ENCODE data around the gene UBN1.

UBN1 gene

DNA sequence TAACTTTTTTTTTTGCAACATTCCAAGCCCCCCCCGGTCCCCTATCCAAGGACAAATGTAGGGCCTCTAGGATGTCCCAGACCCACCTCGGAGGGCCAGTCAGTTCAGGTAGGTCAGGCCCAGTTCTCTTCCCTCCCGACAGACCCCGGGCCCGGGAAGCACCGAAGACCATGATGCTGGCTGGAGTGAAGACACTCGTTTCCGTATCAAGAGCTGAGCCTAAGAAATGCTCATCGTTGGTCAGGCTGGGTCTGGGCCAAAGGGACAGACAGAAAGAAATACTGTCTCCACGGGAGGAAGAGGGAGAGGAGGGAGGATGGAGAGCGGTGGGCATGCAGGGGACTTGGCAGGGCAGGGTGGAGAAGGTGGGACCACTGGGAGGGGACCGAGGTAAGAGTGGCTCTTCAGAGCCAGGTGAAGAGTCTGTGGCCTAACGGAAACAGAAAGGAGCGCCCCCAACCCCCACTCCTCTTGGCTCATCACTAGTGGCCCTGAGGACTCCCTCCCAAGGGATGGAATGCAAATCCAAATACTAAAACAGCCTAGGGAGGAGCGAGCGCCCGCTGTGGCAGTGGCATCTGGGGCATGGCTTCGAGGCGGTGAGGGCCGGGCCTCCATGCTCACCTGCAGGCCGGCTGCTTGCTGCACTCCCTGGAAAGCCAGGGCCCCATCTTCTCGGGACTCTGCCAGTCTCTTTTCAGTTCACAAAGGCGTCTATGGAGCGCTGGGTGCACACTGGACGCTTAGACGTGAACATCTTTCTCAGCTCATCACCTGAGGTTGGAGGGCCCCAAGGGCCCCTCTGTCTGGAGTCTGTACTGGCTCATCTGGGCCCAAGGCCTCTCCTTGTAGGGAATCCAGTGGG is 43.2 kb upstream of the UBN1 start:
- Histone ChIP-seq H3K4me1 (ENCODE audit: control insufficient read depth, insufficient read depth, low read length) (peaks cover 24% of the 10 kb centered on the region), H3K4me3 (ENCODE audit: low read length) (no peak overlapping the region), H3K9ac (ENCODE audit: low read length) (no peak overlapping the region), H3K9me3 (ENCODE audit: control insufficient read depth, low read length) (no peaks in the 10 kb centered on the region), H3K27me3 (ENCODE audit: control insufficient read depth, insufficient read depth, low read length) (no peaks in the 10 kb centered on the region), H3K36me3 (ENCODE audit: control insufficient read depth, insufficient read depth, low read length) (no peaks in the 10 kb centered on the region)

DNA sequence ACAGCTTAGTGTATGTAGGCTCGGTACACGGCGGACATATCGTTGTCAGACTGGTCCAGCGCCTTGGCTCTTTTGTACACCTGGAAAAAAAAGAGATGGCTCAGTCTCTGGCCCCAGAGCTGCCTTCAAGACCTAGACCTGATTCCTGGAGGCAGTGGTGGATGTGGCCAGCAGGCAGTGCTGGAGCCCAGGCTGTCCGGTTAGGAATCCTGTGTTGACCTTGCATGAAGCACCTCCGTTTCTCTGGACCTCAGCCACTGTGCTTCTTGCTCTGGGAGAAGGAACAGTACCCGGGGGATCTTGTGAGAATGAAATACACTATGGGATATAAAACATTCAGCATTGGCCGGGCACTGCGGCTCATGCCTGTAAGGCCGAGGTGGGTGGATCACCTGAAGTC is 42.0 kb upstream of the UBN1 start:
- Histone ChIP-seq H3K27me3 (ENCODE audit: control insufficient read depth, insufficient read depth, low read length) (no peaks in the 10 kb centered on the region), H3K9me3 (ENCODE audit: control insufficient read depth, low read length) (no peaks in the 10 kb centered on the region), H3K4me3 (ENCODE audit: low read length) (no peak overlapping the region), H3K9ac (ENCODE audit: low read length) (no peak overlapping the region), H3K36me3 (ENCODE audit: control insufficient read depth, insufficient read depth, low read length) (no peaks in the 10 kb centered on the region), H3K4me1 (ENCODE audit: control insufficient read depth, insufficient read depth, low read length) (peaks cover 16% of the 10 kb centered on the region)

DNA sequence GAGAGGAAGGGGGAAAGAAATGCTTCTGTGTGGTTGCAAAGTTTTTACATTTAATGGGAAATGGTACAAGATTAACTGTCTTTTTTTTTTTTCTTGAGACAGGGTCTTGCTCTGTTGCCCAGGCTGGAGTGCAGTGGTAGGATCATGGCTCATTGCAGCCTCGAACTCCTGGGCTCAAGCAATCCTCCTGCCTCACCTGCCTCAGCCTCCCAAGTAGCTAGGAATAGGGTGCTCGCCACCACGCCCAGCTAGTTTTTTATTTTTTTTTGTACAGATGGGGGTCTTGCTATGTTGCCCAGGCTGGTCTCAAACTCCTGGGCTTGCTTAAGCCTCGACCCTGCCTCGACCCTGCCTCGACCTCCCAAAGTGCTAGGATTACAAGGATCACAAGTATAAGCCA is 41.0 kb upstream of the UBN1 start:
- H3K36me3 ChIP-seq (ENCODE audit: control insufficient read depth, insufficient read depth, low read length) = no peaks in the 10 kb centered on the region
- peaks cover 6% of the 10 kb centered on the region for H3K4me1 ChIP-seq (ENCODE audit: control insufficient read depth, insufficient read depth, low read length)
- no peaks in the 10 kb centered on the region for H3K9me3 ChIP-seq (ENCODE audit: control insufficient read depth, low read length)
- H3K27me3 ChIP-seq (ENCODE audit: control insufficient read depth, insufficient read depth, low read length) = no peaks in the 10 kb centered on the region
- no peak overlapping the region for H3K9ac ChIP-seq (ENCODE audit: low read length)
- no peak overlapping the region for H3K4me3 ChIP-seq (ENCODE audit: low read length)

DNA sequence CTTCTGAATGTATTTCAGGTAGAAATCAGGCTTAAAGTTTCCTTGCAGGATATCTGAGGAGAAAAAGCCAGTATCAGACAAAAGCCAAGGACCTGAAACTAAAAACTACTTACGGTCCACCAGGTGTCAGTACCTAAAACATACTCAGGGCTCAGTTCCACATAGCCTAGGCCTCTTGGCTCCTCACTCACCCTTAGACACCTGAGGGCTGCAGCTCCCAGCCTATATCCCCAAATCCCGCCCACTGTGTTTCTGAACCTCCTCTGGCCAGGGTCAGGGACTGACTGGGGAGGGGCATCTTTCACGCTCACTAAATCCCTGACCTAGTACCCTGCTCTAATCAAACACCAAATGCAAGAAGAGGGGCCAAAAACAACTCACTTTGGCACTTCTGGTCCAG is 36.0 kb upstream of the UBN1 start:
- H3K36me3 ChIP-seq (ENCODE audit: control insufficient read depth, insufficient read depth, low read length) = peaks cover 6% of the 10 kb centered on the region

DNA sequence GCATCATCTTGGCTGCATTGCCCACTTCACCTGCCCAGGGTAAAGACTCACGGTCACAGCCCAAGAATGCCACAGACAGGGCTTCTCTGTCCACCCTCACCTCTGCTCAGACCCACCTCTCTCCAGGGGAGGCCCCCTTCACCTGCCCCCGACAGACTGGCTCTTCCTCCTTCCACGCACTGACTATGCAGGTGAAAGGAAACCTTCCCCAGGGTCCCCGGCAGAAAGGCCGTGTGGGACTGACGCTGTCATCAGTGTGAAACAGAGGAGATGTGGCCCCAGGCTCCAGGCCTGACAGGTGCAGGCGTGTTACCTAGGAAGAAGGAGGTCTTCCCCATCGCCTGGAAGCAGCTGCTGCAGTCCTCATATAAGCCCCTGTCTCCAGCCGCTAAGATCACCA is 35.5 kb upstream of the UBN1 start:
- H3K4me1 ChIP-seq (ENCODE audit: control insufficient read depth, insufficient read depth, low read length) = no peaks in the 10 kb centered on the region
- H3K36me3 ChIP-seq (ENCODE audit: control insufficient read depth, insufficient read depth, low read length) = peaks cover 6% of the 10 kb centered on the region
- no peak overlapping the region for H3K9ac ChIP-seq (ENCODE audit: low read length)
- H3K9me3 ChIP-seq (ENCODE audit: control insufficient read depth, low read length) = no peaks in the 10 kb centered on the region
- H3K27me3 ChIP-seq (ENCODE audit: control insufficient read depth, insufficient read depth, low read length) = no peaks in the 10 kb centered on the region
- no peak overlapping the region for H3K4me3 ChIP-seq (ENCODE audit: low read length)

More for the DNA sequence above, 36.0 kb upstream of the UBN1 start:
- Histone ChIP-seq H3K9me3 (ENCODE audit: control insufficient read depth, low read length) (no peaks in the 10 kb centered on the region), H3K27me3 (ENCODE audit: control insufficient read depth, insufficient read depth, low read length) (no peaks in the 10 kb centered on the region), H3K4me1 (ENCODE audit: control insufficient read depth, insufficient read depth, low read length) (no peaks in the 10 kb centered on the region), H3K9ac (ENCODE audit: low read length) (no peak overlapping the region), H3K4me3 (ENCODE audit: low read length) (no peak overlapping the region)

DNA sequence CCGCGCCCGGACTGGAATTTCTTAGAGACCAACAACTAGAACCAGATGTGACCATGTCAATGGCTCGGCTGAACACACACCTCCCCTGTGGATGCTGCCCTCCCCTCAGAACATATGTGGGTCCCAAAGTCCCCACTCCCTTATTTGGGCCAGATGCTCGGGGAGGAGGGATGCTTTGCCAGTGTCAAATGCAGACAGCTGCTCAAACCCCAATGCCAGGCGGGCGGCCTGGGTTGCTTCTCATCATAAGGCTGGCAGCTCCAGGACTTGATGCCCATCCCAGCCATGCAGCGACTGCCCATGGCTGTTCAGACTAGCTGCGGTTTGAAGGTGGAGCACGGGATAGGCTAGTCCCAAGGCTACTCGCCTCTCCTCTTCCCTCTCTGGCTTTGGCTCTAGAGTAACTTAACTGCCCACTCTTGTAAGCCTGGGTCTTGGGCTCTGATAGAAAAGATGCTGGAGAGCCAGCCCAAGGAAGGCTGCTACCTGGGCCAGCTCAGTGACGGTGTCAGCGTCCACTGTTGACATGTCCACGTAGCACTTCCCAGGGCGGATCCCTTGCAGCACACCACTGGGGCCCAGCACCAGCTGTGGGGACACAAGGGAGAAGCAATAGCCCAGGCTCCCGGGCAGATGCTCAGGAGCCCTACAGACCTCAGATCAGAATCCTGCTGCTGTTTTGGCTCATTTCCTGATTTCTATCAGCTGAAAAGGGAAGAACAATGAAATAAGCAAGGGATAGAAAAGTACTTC is 33.9 kb upstream of the UBN1 start:
- H3K36me3 ChIP-seq (ENCODE audit: control insufficient read depth, insufficient read depth, low read length) = peaks cover 6% of the 10 kb centered on the region
- no peaks in the 10 kb centered on the region for H3K4me1 ChIP-seq (ENCODE audit: control insufficient read depth, insufficient read depth, low read length)
- H3K9ac ChIP-seq (ENCODE audit: low read length) = no peak overlapping the region

DNA sequence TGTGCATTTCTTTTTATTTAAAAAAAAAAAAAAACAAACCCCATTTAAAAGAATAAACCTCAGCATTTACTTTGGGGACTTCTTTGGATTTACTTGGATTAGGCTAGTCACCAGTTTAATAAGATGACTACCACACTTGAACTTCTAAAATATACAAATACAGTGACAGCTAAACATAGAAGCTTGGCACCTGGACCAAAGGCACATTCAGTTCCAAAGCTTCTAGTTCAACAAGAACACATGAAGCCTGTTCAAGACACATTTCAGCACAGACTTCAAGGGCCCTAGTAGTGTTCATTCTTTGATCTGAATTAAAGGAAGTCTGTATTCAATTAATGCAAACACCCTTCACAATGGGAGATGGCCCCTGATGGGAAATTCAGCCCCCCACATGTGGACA is 33.2 kb upstream of the UBN1 start:
- Histone ChIP-seq H3K27me3 (ENCODE audit: control insufficient read depth, insufficient read depth, low read length) (no peaks in the 10 kb centered on the region), H3K36me3 (ENCODE audit: control insufficient read depth, insufficient read depth, low read length) (peaks cover 6% of the 10 kb centered on the region), H3K9ac (ENCODE audit: low read length) (no peak overlapping the region), H3K4me3 (ENCODE audit: low read length) (no peak overlapping the region), H3K9me3 (ENCODE audit: control insufficient read depth, low read length) (no peaks in the 10 kb centered on the region), H3K4me1 (ENCODE audit: control insufficient read depth, insufficient read depth, low read length) (no peaks in the 10 kb centered on the region)

More for the DNA sequence above, 33.9 kb upstream of the UBN1 start:
- H3K27me3 ChIP-seq (ENCODE audit: control insufficient read depth, insufficient read depth, low read length) = no peaks in the 10 kb centered on the region
- H3K4me3 ChIP-seq (ENCODE audit: low read length) = no peak overlapping the region
- H3K9me3 ChIP-seq (ENCODE audit: control insufficient read depth, low read length) = no peaks in the 10 kb centered on the region

DNA sequence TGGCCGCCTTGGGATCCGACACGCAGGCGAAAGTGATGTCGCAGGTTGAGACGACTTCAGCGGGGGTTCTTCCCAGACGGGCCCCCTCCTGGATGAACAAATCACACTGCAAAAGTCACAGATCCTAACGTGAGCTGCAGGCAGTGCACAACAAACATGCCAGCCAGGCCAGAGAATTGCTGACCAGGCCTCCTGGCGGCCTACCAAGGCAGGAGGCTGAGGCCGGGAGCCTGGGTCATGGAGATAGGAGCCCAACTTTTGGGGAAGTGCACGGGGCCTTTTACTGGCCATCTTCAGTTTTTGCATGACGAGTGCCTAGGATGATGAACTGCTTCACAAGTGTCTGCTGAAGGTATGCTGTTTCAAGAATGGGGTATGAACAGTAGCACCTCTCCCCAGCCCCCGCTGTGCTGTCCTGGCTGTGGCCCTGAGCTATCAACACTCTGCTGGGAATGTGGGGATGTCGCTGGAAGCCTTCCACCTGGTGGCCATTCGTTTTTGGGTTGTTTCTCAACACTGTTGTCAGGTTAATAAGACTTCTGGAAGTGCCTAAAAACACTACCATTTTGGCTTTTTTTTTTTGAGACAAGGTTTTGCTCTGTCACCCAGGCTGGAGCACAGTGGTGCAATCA is 32.6 kb upstream of the UBN1 start:
- Histone ChIP-seq H3K4me1 (ENCODE audit: control insufficient read depth, insufficient read depth, low read length) (no peaks in the 10 kb centered on the region), H3K9me3 (ENCODE audit: control insufficient read depth, low read length) (no peaks in the 10 kb centered on the region), H3K36me3 (ENCODE audit: control insufficient read depth, insufficient read depth, low read length) (peaks cover 6% of the 10 kb centered on the region), H3K4me3 (ENCODE audit: low read length) (no peak overlapping the region), H3K9ac (ENCODE audit: low read length) (no peak overlapping the region), H3K27me3 (ENCODE audit: control insufficient read depth, insufficient read depth, low read length) (no peaks in the 10 kb centered on the region)

DNA sequence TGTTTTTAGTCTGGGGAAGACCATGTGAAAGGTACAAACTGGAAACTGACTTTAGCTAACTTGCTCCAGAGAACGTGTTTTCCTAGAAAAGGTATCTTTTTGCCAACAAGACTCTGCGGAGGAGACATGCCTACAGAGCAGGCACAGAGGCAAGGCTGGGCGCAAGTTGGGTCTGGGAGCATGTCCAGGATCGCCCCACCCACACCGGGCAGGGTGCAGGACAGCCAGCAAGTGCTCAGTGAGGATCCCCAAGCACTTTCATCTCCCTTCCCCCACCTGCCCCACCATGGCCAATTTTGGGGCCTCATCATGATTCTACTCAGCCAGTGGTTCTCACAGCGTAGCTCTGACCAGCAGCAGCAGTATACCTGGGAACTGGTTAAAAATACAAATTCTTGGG is 26.6 kb upstream of the UBN1 start:
- H3K9me3 ChIP-seq (ENCODE audit: control insufficient read depth, low read length) = no peaks in the 10 kb centered on the region
- H3K27me3 ChIP-seq (ENCODE audit: control insufficient read depth, insufficient read depth, low read length) = no peaks in the 10 kb centered on the region
- no peak overlapping the region for H3K9ac ChIP-seq (ENCODE audit: low read length)
- H3K4me1 ChIP-seq (ENCODE audit: control insufficient read depth, insufficient read depth, low read length) = no peaks in the 10 kb centered on the region
- no peak overlapping the region for H3K4me3 ChIP-seq (ENCODE audit: low read length)
- H3K36me3 ChIP-seq (ENCODE audit: control insufficient read depth, insufficient read depth, low read length) = peaks cover 21% of the 10 kb centered on the region

DNA sequence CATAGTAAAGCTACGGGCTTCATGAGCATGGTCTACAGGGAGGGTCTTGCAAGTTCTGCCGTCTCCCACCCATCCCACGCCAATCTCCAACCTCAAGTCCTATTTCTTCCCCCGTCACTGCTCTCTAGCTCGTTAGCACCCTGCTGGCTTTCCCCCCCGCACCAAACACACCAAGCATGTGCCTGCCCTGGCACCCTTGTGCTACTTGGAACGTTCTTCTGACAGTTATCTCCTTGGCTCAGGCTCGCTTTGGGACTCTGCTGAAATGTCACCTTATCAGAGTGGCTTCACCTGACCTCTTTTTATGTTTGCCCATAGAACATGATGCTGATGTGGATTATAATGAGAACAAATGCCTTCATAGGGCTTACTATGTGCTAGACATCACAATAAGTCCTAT is 22.1 kb upstream of the UBN1 start:
- Histone ChIP-seq H3K36me3 (ENCODE audit: control insufficient read depth, insufficient read depth, low read length) (peaks cover 36% of the 10 kb centered on the region), H3K4me3 (ENCODE audit: low read length) (no peak overlapping the region), H3K9ac (ENCODE audit: low read length) (no peak overlapping the region), H3K4me1 (ENCODE audit: control insufficient read depth, insufficient read depth, low read length) (no peaks in the 10 kb centered on the region), H3K27me3 (ENCODE audit: control insufficient read depth, insufficient read depth, low read length) (no peaks in the 10 kb centered on the region), H3K9me3 (ENCODE audit: control insufficient read depth, low read length) (no peaks in the 10 kb centered on the region)

DNA sequence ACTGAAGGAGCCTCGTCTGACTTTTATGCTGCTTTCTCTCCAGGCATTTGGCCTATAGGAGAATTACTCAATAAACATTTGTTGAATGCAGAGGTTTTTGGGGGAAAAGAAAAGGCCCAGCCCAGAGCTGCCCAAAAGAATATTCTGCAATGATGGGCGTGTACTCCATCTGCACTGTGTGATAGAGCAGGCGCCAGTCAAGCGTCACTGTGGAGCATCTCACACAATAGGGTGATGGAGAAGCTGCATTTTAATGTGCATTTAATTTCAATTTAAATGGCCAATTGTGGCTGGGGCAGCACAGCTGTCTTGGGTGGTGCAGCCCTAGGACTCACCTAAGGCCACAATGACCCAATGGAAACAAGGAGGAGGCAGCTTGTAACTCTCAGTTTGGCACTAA is 20.8 kb upstream of the UBN1 start:
- H3K9ac ChIP-seq (ENCODE audit: low read length) = no peak overlapping the region
- H3K4me3 ChIP-seq (ENCODE audit: low read length) = no peak overlapping the region
- no peaks in the 10 kb centered on the region for H3K4me1 ChIP-seq (ENCODE audit: control insufficient read depth, insufficient read depth, low read length)
- no peaks in the 10 kb centered on the region for H3K27me3 ChIP-seq (ENCODE audit: control insufficient read depth, insufficient read depth, low read length)
- no peaks in the 10 kb centered on the region for H3K9me3 ChIP-seq (ENCODE audit: control insufficient read depth, low read length)
- H3K36me3 ChIP-seq (ENCODE audit: control insufficient read depth, insufficient read depth, low read length) = peaks cover 31% of the 10 kb centered on the region

DNA sequence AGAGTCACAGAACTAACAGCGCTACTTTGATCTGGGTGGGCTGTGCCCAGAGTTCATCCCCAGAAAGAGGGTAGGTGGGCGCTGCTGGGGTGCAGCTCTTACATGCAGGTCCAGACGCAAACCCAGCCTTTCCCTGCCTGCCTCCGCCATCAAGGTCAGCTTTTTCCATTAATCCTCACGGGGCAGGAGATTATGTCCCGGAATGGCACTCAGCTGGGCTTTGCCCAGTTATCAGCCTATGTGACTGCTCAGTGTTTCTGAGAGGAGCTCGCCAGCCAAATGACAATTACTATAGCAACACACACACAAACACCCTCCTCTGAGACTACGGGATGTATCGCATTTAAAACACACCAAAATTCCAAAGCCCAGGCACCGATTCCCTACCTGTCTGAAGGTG is 20.3 kb upstream of the UBN1 start:
- Histone ChIP-seq H3K36me3 (ENCODE audit: control insufficient read depth, insufficient read depth, low read length) (peaks cover 30% of the 10 kb centered on the region), H3K27me3 (ENCODE audit: control insufficient read depth, insufficient read depth, low read length) (no peaks in the 10 kb centered on the region), H3K4me3 (ENCODE audit: low read length) (no peak overlapping the region), H3K4me1 (ENCODE audit: control insufficient read depth, insufficient read depth, low read length) (no peaks in the 10 kb centered on the region), H3K9me3 (ENCODE audit: control insufficient read depth, low read length) (no peaks in the 10 kb centered on the region), H3K9ac (ENCODE audit: low read length) (no peak overlapping the region)
